K562 (cell line): Measurements from ENCODE around the gene CLDN5. TPM values are rescaled to one million over a fixed set of nuclear protein-coding genes. Genes with fewer than 3 reads are reported as not detected.

Experiments
- AFF4 ChIP-seq: sonication (generic); formaldehyde crosslinking; IDR thresholded peaks from 2 replicates; pipeline ENCODE4 v1.8.0; 2023; ENCODE audit warnings: mild to moderate bottlenecking, missing genetic modification reagents
- ATF1 ChIP-seq, 2 experiments: fragments of 450-650 bp in 1 of 2; IDR thresholded peaks; 2 replicates each; pipeline ENCODE4 v1.6.1; 2016; ENCODE audit warnings: missing compliant biosample characterization in 1 of 2, missing genetic modification characterization in 1 of 2
- CSDE1 ChIP-seq, 2 experiments: fragments of 450-650 bp; IDR thresholded peaks; 2 replicates each; pipeline ENCODE4 v1.6.1; 2016; ENCODE audit warnings: mild to moderate bottlenecking in 1 of 2
- E2F6 ChIP-seq, 2 experiments: IDR thresholded peaks; 2 replicates each; pipeline ENCODE4 v1.6.1; 2011; ENCODE audit warnings: borderline replicate concordance in 1 of 2, control low read depth in 1 of 2, low read depth in 1 of 2, low read length in 1 of 2, mild to moderate bottlenecking in 1 of 2, mixed read lengths in 1 of 2, moderate library complexity in 1 of 2; ENCODE audit not compliant: insufficient read depth in 1 of 2, insufficient read length in 1 of 2, poor library complexity in 1 of 2, severe bottlenecking in 1 of 2; ENCODE audit errors: extremely low read depth in 1 of 2
- MEIS2 ChIP-seq: fragments of 450-650 bp; IDR thresholded peaks from 2 replicates; pipeline ENCODE4 v1.6.1; 2014; ENCODE audit warnings: mild to moderate bottlenecking; ENCODE audit not compliant: partially characterized antibody
- STAT5B ChIP-seq: fragments of 250-450 bp; sonication (Bioruptor Pico); IDR thresholded peaks from 2 replicates; pipeline ENCODE4 v1.8.0; 2021; ENCODE audit warnings: mild to moderate bottlenecking, inconsistent platforms
- TCF7L2 ChIP-seq: fragments of 150-350 bp; IDR thresholded peaks from 2 replicates; pipeline ENCODE4 v1.6.1; 2016; ENCODE audit warnings: low read depth, mild to moderate bottlenecking, low read length, moderate library complexity
- ZNF507 ChIP-seq: conservative IDR thresholded peaks from 2 replicates; pipeline ENCODE4 v1.6.1; 2017; ENCODE audit warnings: missing genetic modification characterization, missing compliant biosample characterization
- polyA plus RNA-seq, 8 experiments: library from polyadenylated mRNA; depleted of rRNA in 4 of 8; stranded (reverse) in 5 of 8; unstranded in 3 of 8; fragments of >200 nt; fragmentation: Nextera tagmentation in 2 of 8; fragmentation: Illumina TruSeq in 1 of 8; extraction: Ambion mirVana in 2 of 8; extraction: Trizol in 1 of 8; gene quantifications; 2 replicates each; pipeline versions ENCODE4 v1.2.1 to v1.2.3, GENCODE V29; 2011 to 2014; ENCODE audit warnings: inconsistent platforms in 1 of 8, missing spikeins in 1 of 8
- total RNA-seq, 7 experiments: library from RNA; depleted of rRNA in 6 of 7; stranded (reverse); fragments of >200 nt in 6 of 7; fragmentation: Illumina TruSeq in 2 of 7; extraction: Trizol in 2 of 7; gene quantifications; 2 replicates each; pipeline versions ENCODE4 v1.2.1 to v1.2.3, GENCODE V29; 2011 to 2021; ENCODE audit warnings: low replicate concordance in 1 of 7
- TF ChIP-seq, protein P1 (sequence below): fragments of 150-350 bp; IDR thresholded peaks from 2 replicates; pipeline ENCODE4 v1.6.1; 2014; ENCODE audit warnings: low read depth, mild to moderate bottlenecking, low read length, borderline replicate concordance
- TF ChIP-seq, protein P2 (sequence below), 2 experiments: fragments of 450-650 bp; IDR thresholded peaks; 2 replicates each; pipeline ENCODE4 v1.6.1; 2016; ENCODE audit warnings: mild to moderate bottlenecking in 2 of 2, borderline replicate concordance in 1 of 2, low read depth in 1 of 2, moderate library complexity in 1 of 2

CLDN5 gene
- total and polyA plus RNA-seq, 9 of the 15 experiments (the other 6 are each of a cell fraction or from before 2014, with no cell fraction given) = 0.20 TPM; not detected in 8

DNA sequence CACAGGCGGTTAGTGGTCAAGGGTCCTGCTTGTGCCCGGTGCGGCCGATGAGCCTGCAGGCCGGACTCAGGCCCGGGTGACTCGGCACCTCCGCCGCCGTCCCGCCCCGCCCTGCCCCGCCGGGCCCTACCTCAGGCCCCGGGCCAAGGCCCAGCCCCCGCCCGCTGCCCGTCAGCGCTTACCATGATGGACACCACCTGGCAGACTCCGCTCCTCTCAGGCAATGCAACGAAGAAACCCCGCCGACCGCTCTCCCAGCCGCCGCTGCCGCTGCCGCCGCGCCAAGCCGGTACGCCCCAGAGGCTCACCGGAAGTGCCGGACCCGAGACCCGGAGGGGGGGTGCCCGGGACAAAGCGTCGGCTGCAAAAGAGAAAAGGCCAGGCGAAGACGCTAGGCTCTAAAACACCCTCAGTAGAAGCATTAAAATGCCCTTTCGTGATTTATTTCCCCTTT lies 45.3 kb downstream of the CLDN5 start, which contains the start of gene UFD1 (continued):
- TF ChIP-seq AFF4 (CRISPR knock-in tag) (no peak), ZNF507 (tag) (no peak), MEIS2 (no peak), TCF7L2 (no peak), STAT5B (CRISPR knock-in tag) (no peak), E2F6 (IDR thresholded peaks at IDR 0.05; ENCODE audit: borderline replicate concordance in 1 of 2, extremely low read depth in 1 of 2, insufficient read depth in 1 of 2, insufficient read length in 1 of 2, low read depth in 1 of 2, low read length in 1 of 2, poor library complexity in 1 of 2, severe bottlenecking in 1 of 2) (peak in 1 of 2 experiments; percentile 32), CSDE1 (IDR thresholded peaks at IDR 0.05) (no peak), ATF1 (CRISPR knock-in tag; IDR thresholded peaks at IDR 0.05) (no peak), ATF1 (tag; IDR thresholded peaks at IDR 0.05) (peak; percentile 98; the same call in 1 of the 2 replicates)
- TF ChIP-seq, protein P1, sequence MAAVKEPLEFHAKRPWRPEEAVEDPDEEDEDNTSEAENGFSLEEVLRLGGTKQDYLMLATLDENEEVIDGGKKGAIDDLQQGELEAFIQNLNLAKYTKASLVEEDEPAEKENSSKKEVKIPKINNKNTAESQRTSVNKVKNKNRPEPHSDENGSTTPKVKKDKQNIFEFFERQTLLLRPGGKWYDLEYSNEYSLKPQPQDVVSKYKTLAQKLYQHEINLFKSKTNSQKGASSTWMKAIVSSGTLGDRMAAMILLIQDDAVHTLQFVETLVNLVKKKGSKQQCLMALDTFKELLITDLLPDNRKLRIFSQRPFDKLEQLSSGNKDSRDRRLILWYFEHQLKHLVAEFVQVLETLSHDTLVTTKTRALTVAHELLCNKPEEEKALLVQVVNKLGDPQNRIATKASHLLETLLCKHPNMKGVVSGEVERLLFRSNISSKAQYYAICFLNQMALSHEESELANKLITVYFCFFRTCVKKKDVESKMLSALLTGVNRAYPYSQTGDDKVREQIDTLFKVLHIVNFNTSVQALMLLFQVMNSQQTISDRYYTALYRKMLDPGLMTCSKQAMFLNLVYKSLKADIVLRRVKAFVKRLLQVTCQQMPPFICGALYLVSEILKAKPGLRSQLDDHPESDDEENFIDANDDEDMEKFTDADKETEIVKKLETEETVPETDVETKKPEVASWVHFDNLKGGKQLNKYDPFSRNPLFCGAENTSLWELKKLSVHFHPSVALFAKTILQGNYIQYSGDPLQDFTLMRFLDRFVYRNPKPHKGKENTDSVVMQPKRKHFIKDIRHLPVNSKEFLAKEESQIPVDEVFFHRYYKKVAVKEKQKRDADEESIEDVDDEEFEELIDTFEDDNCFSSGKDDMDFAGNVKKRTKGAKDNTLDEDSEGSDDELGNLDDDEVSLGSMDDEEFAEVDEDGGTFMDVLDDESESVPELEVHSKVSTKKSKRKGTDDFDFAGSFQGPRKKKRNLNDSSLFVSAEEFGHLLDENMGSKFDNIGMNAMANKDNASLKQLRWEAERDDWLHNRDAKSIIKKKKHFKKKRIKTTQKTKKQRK = no peak
- TF ChIP-seq, protein P2, sequence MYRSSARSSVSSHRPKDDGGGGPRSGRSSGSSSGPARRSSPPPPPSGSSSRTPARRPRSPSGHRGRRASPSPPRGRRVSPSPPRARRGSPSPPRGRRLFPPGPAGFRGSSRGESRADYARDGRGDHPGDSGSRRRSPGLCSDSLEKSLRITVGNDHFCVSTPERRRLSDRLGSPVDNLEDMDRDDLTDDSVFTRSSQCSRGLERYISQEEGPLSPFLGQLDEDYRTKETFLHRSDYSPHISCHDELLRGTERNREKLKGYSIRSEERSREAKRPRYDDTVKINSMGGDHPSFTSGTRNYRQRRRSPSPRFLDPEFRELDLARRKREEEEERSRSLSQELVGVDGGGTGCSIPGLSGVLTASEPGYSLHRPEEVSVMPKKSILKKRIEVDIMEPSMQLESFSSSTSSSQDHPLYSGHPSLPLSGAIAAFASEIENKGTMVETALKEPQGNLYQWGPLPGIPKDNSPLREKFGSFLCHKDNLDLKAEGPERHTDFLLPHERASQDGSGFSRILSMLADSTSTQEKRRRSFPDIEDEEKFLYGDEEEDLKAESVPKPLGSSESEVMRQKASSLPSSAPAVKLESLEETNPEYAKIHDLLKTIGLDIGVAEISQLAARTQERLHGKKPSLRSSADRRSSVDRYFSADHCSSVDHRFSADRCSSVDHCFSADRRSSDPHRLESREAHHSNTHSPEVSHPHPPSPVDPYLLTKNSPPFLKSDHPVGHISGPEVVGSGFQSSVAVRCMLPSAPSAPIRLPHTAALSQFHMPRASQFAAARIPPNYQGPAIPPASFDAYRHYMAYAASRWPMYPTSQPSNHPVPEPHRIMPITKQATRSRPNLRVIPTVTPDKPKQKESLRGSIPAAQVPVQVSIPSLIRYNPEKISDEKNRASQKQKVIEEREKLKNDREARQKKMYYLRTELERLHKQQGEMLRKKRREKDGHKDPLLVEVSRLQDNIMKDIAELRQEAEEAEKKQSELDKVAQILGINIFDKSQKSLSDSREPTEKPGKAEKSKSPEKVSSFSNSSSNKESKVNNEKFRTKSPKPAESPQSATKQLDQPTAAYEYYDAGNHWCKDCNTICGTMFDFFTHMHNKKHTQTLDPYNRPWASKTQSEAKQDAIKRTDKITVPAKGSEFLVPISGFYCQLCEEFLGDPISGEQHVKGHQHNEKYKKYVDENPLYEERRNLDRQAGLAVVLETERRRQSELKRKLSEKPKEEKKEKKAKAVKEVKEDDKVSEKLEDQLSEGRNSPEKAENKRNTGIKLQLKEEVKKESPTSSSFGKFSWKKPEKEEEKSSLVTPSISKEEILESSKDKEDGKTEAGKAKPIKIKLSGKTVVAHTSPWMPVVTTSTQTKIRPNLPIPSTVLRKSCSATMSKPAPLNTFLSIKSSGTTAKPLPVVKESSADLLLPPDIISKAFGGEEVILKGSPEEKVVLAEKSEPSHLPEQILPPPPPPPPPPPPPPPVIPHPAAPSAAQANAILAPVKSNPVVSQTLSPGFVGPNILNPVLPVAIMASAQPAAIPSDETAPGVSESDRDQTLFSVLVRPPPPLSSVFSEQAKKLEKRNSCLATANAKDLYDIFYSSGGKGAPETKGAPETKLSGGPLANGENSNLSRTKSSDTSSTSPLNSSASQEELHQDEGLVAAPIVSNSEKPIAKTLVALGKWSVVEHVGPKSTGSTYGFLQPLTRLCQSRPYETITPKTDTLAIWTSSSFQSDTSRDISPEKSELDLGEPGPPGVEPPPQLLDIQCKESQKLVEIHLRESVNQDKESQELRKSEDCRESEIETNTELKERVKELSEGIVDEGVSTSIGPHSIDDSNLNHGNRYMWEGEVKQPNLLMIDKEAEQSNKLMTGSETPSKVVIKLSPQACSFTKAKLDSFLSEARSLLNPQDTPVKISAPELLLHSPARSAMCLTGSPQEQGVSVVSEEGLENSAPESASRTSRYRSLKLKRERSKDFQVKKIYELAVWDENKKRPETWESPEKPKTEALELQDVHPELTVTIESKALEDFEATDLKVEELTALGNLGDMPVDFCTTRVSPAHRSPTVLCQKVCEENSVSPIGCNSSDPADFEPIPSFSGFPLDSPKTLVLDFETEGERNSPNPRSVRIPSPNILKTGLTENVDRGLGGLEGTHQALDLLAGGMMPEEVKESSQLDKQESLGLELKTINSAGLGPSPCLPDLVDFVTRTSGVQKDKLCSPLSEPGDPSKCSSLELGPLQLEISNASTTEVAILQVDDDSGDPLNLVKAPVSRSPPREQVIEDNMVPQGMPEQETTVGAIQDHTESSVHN (IDR thresholded peaks at IDR 0.05; ENCODE audit: borderline replicate concordance in 1 of 2, low read depth in 1 of 2) = no peak
